Activated CD8-positive, alpha-beta T cell treated with anti-CD3 and anti-CD28 coated beads for 36 hours (primary cell): ENCODE measurements around the gene NXPH1. TPM values are rescaled to one million over a fixed set of nuclear protein-coding genes. Genes with fewer than 3 reads are reported as not detected.
A peak's percentile ranks its signal among the peaks of the same experiment; 100 is the strongest.

Source experiments
- ATAC-seq: fragments of 200-7000 bp; cut with Tn5 transposase; one replicate; pipeline ENCODE4 v1.10.0; 2021; ENCODE audit warnings: mild to moderate bottlenecking, moderate library complexity
- CTCF ChIA-PET: fragments of 350-600 bp; sonication (Branson Sonifier 250); formaldehyde crosslinking; loops from one replicate; lab custom pipeline; 2021; ENCODE audit warnings: antibody characterized with exemption; lab: Charles Lee
- POLR2A ChIA-PET: fragments of 350-600 bp; sonication (Branson Sonifier 250); formaldehyde crosslinking; loops from one replicate; lab custom pipeline; 2021; ENCODE audit warnings: antibody characterized with exemption; lab: Charles Lee
- DNase-seq: peaks from one replicate; pipeline ENCODE4 v3.0.0-alpha.2; 2020
- H3K27ac Mint-ChIP-seq: one replicate; pipeline ENCODE4 v1.8.0; 2021; ENCODE audit warnings: mild to moderate bottlenecking, mixed read lengths
- H3K27me3 Mint-ChIP-seq: one replicate; pipeline ENCODE4 v1.8.0; 2021; ENCODE audit warnings: mixed read lengths
- H3K36me3 Mint-ChIP-seq: one replicate; pipeline ENCODE4 v1.8.0; 2021; ENCODE audit warnings: low read depth, mixed read lengths
- H3K4me1 Mint-ChIP-seq: one replicate; pipeline ENCODE4 v1.8.0; 2021; ENCODE audit warnings: low read depth, mixed read lengths
- H3K4me3 Mint-ChIP-seq: one replicate; pipeline ENCODE4 v1.8.0; 2021; ENCODE audit warnings: mild to moderate bottlenecking, moderate library complexity, mixed read lengths
- H3K9me3 Mint-ChIP-seq: one replicate; pipeline ENCODE4 v1.8.0; 2021; ENCODE audit warnings: mixed read lengths
- CTCF ChIP-seq: fragments of 200-600 bp; IDR thresholded peaks from one replicate; pipeline ENCODE4 v1.8.0; 2022; ENCODE audit warnings: antibody characterized with exemption, mild to moderate bottlenecking
- intact Hi-C: fragments of 100-400 bp; cut with micrococcal nuclease; formaldehyde crosslinking; loops from one replicate; pipeline ENCODE4 v1.10.0; 2022
- total RNA-seq, 2 experiments: library from RNA; stranded (reverse); gene quantifications; one replicate each; pipeline ENCODE4 v1.2.3, GENCODE V29; 2021

The NXPH1 gene
- total RNA-seq, 2 experiments from 2014 or later: not detected

- no peak for ATAC-seq
- no peak for TF ChIP-seq CTCF
- no peak overlapping the region for H3K27ac Mint-ChIP-seq
- H3K4me1 Mint-ChIP-seq: no peaks in the 10 kb centered on the region
- no peaks in the 10 kb centered on the region for H3K9me3 Mint-ChIP-seq
- CTCF ChIA-PET: no interaction called here
- H3K27me3 Mint-ChIP-seq: peaks cover 16% of the 10 kb centered on the region
- intact Hi-C loops: no loop called here
- POLR2A ChIA-PET: no interaction called here
- no peak for DNase-seq
- H3K36me3 Mint-ChIP-seq: no peaks in the 10 kb centered on the region
- H3K4me3 Mint-ChIP-seq: no peak overlapping the region
These were observed 24.5 kb upstream of the NXPH1 start for GRCh38 chr7:8408871-8409270.

GRCh38 chr7:8411103-8411502 is 22.3 kb upstream of the NXPH1 start:
- DNase-seq (no peak), ATAC-seq (no peak)
- Mint-ChIP-seq H3K27me3 (peaks cover 11% of the 10 kb centered on the region), H3K4me1 (no peaks in the 10 kb centered on the region), H3K4me3 (no peak overlapping the region), H3K9me3 (no peaks in the 10 kb centered on the region), H3K27ac (no peak overlapping the region), H3K36me3 (no peaks in the 10 kb centered on the region)
- ChIA-PET CTCF (interaction anchor here (1.0 to 1.4 kb wide), 2 partner anchors 9 to 21 kb away, joined by 3 read pairs; no protein-coding TSS in a partner anchor), POLR2A (no interaction called here)
- intact Hi-C loops: no loop called here
- no peak for TF ChIP-seq CTCF

- DNase-seq (no peak), ATAC-seq (no peak)
- Mint-ChIP-seq H3K4me1 (no peaks in the 10 kb centered on the region), H3K9me3 (no peaks in the 10 kb centered on the region), H3K4me3 (no peak overlapping the region), H3K27me3 (peaks cover 8% of the 10 kb centered on the region), H3K27ac (no peak overlapping the region), H3K36me3 (no peaks in the 10 kb centered on the region)
- POLR2A ChIA-PET: no interaction called here
- intact Hi-C loops: no loop called here
- TF ChIP-seq CTCF: no peak
- CTCF ChIA-PET: no interaction called here
These were observed 19.8 kb upstream of the NXPH1 start for GRCh38 chr7:8413600-8413999.

GRCh38 chr7:8418629-8419245 is 14.7 kb upstream of the NXPH1 start:
- Mint-ChIP-seq H3K27ac (no peak overlapping the region), H3K27me3 (peaks cover 4% of the 10 kb centered on the region), H3K4me1 (no peaks in the 10 kb centered on the region), H3K9me3 (no peaks in the 10 kb centered on the region), H3K4me3 (no peak overlapping the region), H3K36me3 (no peaks in the 10 kb centered on the region)
- CTCF ChIA-PET: interaction anchor here (0.7 to 2.4 kb wide), 12 partner anchors 8 to 1994 kb away, joined by 3 to 11 read pairs (median 3); no protein-coding TSS in a partner anchor
- no peak for ATAC-seq
- peak; percentile 67 for DNase-seq
- intact Hi-C loops: loop anchor here (5.0 kb wide), 1 partner anchor 304 kb away; no protein-coding TSS in a partner anchor
- POLR2A ChIA-PET: no interaction called here
- TF ChIP-seq CTCF: peak; percentile 73

- H3K4me3 Mint-ChIP-seq: no peak overlapping the region
- ChIA-PET CTCF (no interaction called here), POLR2A (no interaction called here)
- H3K27me3 Mint-ChIP-seq: peaks cover 4% of the 10 kb centered on the region
- no peaks in the 10 kb centered on the region for H3K36me3 Mint-ChIP-seq
- intact Hi-C loops: no loop called here
- no peak overlapping the region for H3K27ac Mint-ChIP-seq
- ATAC-seq: no peak
- no peaks in the 10 kb centered on the region for H3K4me1 Mint-ChIP-seq
- DNase-seq: no peak
- no peaks in the 10 kb centered on the region for H3K9me3 Mint-ChIP-seq
- TF ChIP-seq CTCF: no peak
These were observed 11.2 kb upstream of the NXPH1 start for GRCh38 chr7:8422177-8422576.
